Measurements from ENCODE around the gene ZBTB42. TPM values are rescaled to one million over a fixed set of nuclear protein-coding genes. Genes with fewer than 3 reads are reported as not detected.

ZBTB42 gene
- total RNA-seq, 1 experiment from 2014 or later, result 9.5 TPM

DNA sequence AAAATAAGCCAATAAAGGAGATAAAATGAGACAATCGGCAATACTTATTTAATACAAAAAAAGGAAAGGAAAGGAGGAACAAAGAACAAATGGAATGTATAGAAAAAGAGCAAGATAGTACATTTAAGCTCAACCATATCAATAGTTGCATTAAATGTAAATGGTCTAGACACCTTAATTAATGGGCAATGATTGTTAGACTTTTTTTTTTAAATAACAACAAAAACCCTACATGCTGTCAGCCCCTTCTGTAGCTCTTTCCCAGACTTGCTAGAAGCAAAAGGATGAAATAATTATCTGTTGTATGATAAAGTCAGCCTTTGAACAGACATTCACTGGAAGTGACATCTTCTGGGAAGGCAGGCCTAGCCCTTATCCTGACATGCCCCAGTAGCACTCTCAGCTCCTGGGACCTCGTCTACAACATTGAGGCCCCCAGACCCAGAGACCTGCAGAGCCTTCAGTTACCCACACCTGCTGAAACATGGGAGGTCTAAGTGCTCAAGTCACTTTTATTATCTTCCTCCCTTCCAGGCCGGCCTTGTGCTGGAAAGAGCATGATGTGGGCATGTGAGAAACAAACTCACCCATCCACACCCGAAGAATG, 34.5 kb upstream of the ZBTB42 start:
- Histone ChIP-seq H3K27me3 (ENCODE audit: control insufficient read depth, insufficient read depth, low read length) (no peaks in the 10 kb centered on the region), H3K4me3 (ENCODE audit: insufficient read depth, low read depth, low read length) (peak overlapping the region; percentile 8; the same call in 1 of the 2 replicates)
- no peak for DNase-seq

DNA sequence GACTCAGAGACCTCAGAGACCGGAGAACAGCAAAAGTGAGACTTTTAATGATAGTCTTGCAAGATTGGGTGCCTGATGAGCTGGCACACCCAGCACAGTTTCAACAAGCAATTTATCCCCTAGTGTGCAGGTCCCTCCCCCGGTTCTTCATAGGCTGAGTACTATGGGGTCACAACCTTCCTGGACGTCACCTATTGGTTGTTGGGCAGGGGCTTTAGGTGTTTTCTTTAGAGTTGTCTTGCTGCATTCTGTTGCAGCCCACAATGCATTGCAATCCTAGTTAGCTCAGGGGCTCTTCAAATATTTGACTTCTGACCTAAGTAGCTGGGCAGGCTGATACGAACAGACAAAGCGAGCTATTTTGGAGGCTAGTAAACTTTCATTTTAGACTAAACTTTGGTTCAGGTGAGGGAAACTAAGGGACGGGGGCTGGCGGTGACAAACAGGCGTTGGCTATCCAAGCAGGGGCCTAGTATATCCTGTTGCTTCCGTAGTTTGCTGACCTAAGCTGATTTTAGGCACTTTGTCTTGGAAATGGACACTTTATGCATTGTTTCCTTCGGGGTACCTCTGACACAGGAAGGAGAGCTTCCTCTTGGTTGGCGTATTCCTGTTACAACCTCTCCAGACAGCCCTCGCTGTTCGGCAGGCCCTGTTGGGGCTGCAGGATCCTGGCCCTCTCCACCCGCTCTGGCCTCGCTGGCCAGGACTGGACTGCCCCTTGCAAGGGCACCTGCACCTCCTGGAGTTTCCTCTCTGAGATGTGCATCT, 33.9 kb upstream of the ZBTB42 start:
- no peak for DNase-seq
- H3K27me3 ChIP-seq (ENCODE audit: control insufficient read depth, insufficient read depth, low read length), result no peaks in the 10 kb centered on the region
- H3K4me3 ChIP-seq (ENCODE audit: insufficient read depth, low read depth, low read length), result 0 out of 2 replicates have a peak overlapping the region, but pooled peaks have one; percentile 8
- H3K36me3 ChIP-seq (replicated peaks; ENCODE audit: control insufficient read depth, insufficient read depth, low read length), result peaks cover 9% of the 10 kb centered on the region

More for the DNA sequence above, 34.5 kb upstream of the ZBTB42 start:
- peaks cover 3% of the 10 kb centered on the region for H3K36me3 ChIP-seq (replicated peaks; ENCODE audit: control insufficient read depth, insufficient read depth, low read length)

DNA sequence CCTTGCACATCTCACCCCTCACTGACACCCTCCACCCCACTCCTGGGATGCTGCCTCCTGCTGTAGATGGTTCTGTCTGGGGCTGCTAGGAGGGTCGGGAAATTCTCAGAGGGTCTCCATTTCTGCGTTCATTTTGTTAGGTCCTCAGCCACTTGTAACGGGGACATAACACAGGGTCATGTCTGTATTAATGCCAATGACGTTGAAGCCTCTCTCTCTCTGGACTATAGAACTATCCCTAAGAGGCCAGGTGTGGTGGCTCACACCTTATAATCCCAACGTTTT, 33.3 kb upstream of the ZBTB42 start:
- Histone ChIP-seq H3K36me3 (replicated peaks; ENCODE audit: control insufficient read depth, insufficient read depth, low read length) (peaks cover 11% of the 10 kb centered on the region), H3K27me3 (ENCODE audit: control insufficient read depth, insufficient read depth, low read length) (no peaks in the 10 kb centered on the region), H3K4me3 (ENCODE audit: insufficient read depth, low read depth, low read length) (no peak overlapping the region)
- no peak for DNase-seq

DNA sequence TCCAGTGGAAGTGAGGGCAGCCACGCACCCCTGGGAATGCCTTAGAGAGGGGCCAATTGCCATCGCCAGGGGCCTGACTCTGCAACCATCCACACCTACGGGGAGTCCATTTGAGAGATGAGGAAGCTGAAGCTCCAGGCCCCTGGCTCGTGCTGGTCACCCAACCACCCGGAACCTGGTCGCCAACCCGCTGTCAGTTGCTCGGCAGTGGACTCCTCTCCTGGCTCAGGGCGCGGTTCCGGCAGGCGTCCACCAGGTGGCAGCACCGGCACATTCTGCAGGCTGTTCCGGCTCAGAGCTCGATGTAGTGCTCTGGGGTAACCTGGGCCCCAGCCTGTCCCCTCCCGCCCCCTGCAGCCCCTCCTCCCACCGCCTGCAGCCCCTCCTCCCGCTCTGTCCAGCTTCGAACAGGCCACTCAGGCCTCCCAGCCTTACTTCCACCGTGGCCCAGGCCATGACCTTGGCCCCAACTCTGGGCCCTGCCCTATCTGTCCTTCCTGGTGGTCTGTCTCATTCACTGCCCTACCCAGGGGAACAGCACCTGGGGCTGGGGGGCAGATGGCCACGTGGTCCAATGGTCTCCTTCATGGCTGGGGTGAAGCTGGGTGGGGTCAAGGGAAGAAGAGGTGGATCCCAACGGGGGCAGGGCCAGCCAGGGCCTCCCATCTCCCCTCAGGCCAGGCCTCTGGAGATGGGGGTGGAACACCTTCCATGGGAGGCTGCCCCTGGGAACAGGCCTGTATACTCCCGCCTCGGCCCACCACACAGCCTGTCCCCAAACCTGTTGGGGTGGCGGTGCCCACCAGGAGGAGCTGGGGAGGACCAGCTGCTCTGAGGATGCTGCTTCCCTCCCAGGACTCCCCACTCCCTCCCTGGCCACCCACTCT, 32.2 kb upstream of the ZBTB42 start:
- Histone ChIP-seq H3K4me3 (ENCODE audit: insufficient read depth, low read depth, low read length) (no peak overlapping the region; the same call in 1 of the 2 replicates), H3K27me3 (ENCODE audit: control insufficient read depth, insufficient read depth, low read length) (no peaks in the 10 kb centered on the region), H3K36me3 (replicated peaks; ENCODE audit: control insufficient read depth, insufficient read depth, low read length) (peaks cover 16% of the 10 kb centered on the region)
- peak; percentile 99 for DNase-seq

DNA sequence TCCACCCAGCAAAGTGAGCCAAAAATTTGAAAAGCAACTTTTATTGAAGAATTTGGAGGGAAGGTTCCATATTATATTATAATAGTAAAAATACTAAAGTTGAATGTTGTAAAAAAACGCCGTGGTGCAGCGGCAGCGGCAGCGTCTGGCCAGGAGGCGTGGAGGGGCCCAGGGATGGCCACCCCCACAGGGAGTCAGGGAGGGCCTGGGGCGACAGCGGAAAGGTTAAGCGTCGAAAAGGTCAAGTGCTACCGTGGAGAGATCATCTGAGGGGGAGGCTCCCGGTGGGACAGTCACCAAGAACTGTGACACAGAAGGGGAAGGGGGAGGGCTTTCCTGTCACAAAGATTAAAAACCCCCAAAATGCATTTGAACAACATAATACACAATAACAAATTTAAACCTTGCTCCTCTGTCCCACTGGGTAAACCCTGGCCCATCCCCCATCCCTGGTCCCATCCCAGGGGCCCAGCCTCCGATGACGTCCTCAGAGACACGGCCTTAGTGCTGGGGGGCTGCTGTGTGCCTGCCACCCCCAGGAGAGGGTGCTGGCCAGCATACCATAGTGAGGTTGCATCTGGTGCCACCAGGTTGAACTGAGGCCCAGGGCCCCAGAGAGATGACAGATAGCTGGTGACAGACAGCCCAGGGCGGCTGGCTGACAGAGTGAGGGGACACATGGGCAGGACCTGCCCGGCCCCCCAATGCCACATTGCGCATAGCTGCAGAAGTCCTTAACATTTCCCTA, 31.4 kb upstream of the ZBTB42 start:
- Histone ChIP-seq H3K27me3 (ENCODE audit: control insufficient read depth, insufficient read depth, low read length) (no peaks in the 10 kb centered on the region), H3K36me3 (replicated peaks; ENCODE audit: control insufficient read depth, insufficient read depth, low read length) (peaks cover 16% of the 10 kb centered on the region), H3K4me3 (ENCODE audit: insufficient read depth, low read depth, low read length) (no peak overlapping the region)
- peak; percentile 63 for DNase-seq

DNA sequence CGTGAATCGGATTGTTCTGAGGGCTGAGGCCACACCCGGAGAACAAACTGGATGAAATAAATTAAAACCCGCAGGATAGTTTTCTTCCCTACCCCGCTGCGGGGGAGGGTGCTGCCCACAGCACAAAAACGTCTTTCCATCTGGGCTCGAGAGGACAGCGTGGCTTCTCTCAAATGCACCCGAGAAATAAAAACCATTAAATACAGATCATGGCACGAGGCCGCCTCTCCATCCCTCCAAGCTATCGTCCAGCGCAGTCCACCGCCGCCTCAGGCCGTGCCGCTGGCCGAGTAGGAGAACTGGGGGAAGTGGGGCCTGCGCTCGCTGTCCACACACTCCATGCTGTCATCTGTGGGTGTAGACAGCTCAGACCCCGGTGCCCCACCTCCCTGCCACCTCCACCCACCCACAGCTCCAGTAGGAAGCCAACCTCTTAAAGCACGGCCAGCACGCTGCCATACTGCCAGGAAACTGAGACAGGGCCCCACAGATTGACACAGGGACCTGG, 30.8 kb upstream of the ZBTB42 start:
- no peak overlapping the region for H3K4me3 ChIP-seq (ENCODE audit: insufficient read depth, low read depth, low read length)
- no peak for DNase-seq
- peaks cover 16% of the 10 kb centered on the region for H3K36me3 ChIP-seq (replicated peaks; ENCODE audit: control insufficient read depth, insufficient read depth, low read length)
- H3K27me3 ChIP-seq (ENCODE audit: control insufficient read depth, insufficient read depth, low read length), result no peaks in the 10 kb centered on the region

DNA sequence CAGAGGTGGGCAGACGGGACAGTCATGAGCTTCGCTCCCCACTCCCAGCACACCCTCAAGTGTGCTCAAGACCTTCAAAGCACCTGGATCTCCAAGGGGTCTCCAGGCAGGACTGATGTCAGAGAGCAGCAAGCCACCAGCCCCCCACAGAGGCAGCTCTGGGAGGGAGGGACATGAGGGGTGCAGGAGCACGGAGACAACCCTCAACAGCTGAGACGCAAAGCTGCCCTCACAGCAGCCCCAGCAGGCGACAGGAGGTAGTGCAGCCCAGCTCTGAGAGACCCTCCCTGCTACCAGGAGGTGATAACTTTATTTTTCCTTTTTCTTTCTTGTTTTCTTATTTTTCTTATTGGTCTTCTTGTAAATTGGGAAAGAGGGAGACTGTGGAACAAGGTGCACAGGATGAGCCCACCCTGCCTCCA, 30.0 kb upstream of the ZBTB42 start:
- no peak overlapping the region for H3K4me3 ChIP-seq (ENCODE audit: insufficient read depth, low read depth, low read length)
- no peaks in the 10 kb centered on the region for H3K27me3 ChIP-seq (ENCODE audit: control insufficient read depth, insufficient read depth, low read length)
- peaks cover 16% of the 10 kb centered on the region for H3K36me3 ChIP-seq (replicated peaks; ENCODE audit: control insufficient read depth, insufficient read depth, low read length)
- DNase-seq, result no peak

DNA sequence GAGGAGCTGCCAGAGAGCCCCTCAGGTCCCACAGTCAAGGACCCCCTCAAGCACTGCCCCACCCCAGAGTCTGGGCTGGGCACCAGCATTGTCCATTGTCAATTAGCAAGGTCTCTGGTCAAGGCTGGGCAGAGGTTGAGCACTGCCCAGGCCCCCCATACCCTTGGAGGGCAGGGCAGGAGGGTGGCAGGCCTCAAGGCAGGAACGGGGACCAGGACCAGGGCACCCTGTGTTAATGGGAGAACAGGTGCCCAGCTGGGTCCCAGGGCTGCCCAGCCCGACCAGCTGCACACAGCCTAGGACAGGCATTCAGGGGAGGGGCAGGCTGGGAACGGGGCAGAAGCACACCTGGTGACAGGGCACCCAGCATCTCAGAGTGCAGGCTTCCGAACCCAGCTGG, 29.5 kb upstream of the ZBTB42 start:
- DNase-seq, result no peak
- Histone ChIP-seq H3K27me3 (ENCODE audit: control insufficient read depth, insufficient read depth, low read length) (no peaks in the 10 kb centered on the region), H3K4me3 (ENCODE audit: insufficient read depth, low read depth, low read length) (no peak overlapping the region), H3K36me3 (replicated peaks; ENCODE audit: control insufficient read depth, insufficient read depth, low read length) (peaks cover 16% of the 10 kb centered on the region)

DNA sequence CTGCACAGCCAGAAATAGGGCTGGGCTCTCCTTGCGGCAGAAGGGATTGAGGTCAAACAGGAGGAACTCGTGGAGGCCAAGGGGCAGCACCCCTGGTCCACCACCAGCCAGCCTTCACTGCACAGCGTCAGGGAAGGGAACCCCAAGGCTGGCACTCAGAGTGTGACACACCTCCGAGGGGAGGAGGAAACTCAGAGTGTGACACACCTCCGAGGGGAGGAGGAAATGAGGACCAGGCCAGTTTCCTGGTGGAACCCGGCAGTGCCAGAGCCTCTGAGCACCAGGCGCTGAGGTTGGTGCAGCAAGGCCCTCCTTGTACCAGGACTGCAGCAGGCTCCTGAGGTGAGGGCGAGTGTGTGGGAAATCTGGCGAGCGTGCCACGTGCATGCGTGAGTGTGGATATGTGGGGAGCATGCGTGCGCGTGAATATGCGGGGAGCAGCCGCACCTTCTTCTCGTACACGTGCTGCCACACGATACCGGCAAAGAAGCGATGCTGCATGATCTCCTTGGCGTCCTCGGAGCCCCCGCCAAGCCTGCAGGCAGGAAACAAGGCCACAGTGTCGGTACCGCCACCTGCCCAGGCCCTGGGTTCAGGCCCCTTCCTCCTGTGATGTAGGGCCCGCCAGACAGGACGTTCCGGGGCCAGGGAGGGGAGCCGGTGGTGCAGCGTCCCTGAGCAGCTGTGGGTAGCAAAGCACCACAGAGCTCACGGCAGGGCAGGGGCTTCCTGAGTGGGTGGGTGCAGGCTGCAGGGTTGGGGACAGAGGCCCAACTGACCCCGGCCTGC, 28.8 kb upstream of the ZBTB42 start:
- Histone ChIP-seq H3K36me3 (replicated peaks; ENCODE audit: control insufficient read depth, insufficient read depth, low read length) (peaks cover 16% of the 10 kb centered on the region), H3K27me3 (ENCODE audit: control insufficient read depth, insufficient read depth, low read length) (no peaks in the 10 kb centered on the region), H3K4me3 (ENCODE audit: insufficient read depth, low read depth, low read length) (no peak overlapping the region)
- DNase-seq, result no peak

DNA sequence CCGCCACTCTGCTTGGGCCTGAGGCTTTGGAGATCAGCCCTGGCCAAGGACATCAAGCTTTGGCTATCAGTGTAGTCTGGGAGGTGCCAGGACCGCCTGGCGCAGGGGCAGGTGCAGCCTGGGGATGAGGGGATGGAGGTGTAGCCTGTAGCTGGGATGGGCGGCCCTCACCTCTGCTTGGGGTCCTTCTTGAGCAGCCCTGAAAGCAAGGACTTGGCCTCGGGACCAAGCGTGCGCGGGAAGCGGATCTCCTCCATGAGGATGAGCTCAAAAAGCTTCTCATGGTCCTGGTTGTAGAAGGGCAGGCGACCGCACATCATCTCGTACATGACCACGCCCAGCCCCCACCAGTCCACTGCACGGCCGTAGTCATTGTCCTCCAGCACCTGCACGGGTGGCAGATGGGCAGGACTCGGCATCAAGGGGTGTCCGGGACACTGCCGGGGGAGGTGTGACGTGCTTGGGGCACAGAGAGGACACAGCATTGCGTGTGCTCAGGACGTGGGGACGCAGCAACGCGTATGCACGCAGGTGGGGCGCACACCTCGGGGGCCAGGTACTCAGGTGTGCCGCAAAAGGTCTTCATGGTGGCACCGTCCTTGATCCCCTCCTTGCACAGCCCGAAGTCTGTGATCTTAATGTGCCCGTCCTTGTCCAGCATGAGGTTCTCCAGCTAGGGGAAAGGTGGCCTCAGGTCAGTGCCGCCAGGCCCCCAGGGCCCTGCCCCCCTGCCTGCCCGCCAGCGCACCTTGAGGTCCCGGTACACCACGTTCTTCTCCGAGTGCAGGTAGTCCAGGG, 28.0 kb upstream of the ZBTB42 start:
- Histone ChIP-seq H3K27me3 (ENCODE audit: control insufficient read depth, insufficient read depth, low read length) (no peaks in the 10 kb centered on the region), H3K4me3 (ENCODE audit: insufficient read depth, low read depth, low read length) (no peak overlapping the region), H3K36me3 (replicated peaks; ENCODE audit: control insufficient read depth, insufficient read depth, low read length) (peaks cover 16% of the 10 kb centered on the region)
- DNase-seq, result no peak

DNA sequence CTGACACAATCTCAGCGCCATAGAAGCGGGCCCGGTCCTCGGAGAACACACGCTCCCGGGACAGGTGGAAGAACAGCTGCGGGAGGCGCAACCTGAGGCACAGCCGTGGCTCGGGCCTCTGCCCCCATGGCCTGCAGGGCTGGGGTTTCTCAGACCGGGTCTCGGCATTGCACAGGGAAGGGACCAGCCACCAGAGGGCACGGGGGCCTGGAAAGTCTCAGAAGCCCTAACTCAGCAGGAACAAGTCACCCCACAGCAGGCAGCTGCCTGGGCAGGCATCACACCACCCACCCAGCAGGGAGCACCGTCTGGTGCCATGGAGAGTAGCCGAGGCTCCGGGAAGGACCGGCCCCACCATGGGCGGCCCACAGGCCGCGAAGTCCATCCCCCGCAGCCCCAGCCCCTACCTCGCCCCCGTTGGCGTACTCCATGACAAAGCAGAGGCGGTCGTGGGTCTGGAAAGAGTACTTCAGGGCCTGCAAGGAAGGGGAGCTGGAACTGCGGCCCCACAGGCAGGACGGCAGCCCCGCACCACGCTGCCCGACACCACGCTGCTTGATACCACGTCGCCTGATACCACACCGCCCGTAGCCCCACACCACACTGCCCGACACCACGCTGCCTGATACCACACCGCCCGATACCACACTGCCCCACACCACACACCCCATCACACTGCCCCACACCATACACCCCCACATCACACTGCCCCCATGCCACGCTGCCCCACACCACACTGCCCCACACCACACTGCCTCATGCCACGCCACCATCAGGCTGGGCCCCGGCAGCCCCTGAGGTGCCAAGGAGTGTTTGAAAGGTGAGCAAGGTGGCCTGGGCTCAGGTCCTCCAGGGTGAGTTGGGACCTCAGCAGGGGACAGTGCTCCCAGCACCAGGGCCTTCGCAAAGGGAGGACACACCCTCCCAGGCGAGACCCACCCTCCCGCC, 27.1 kb upstream of the ZBTB42 start:
- H3K27me3 ChIP-seq (ENCODE audit: control insufficient read depth, insufficient read depth, low read length), result no peaks in the 10 kb centered on the region
- no peak overlapping the region for H3K4me3 ChIP-seq (ENCODE audit: insufficient read depth, low read depth, low read length)
- DNase-seq, result peak; percentile 77
- peaks cover 16% of the 10 kb centered on the region for H3K36me3 ChIP-seq (replicated peaks; ENCODE audit: control insufficient read depth, insufficient read depth, low read length)

DNA sequence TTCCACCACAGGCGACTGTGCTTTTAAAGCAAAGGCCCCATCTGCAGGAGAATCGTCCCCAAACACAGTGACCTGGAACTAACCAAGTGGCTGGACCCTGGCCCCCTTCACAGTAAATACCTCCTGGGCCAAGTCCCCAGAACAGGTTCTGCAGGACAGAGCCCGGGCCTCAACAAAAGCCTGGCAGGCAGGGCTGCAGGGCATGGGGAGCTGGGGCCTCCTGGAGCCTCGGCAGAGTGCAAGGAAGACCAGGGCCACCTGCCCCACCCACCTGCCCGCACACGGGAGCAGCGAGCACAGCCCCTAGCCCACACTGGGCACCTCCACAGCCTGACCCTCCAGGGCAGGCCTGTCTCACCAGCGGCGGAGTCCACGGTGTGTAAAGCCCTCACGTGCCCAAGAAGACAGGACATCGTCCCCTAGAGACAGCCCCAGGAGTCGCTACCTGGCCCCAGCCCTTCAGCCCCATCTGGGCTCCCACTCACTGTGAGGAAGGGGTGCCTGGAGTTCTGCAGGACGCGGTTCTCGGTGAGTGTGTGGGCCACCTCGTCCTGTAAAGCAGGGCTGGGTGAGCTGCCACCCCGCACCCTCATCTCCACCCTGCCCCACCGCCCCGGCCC, 26.3 kb upstream of the ZBTB42 start:
- no peak for DNase-seq
- Histone ChIP-seq H3K36me3 (replicated peaks; ENCODE audit: control insufficient read depth, insufficient read depth, low read length) (peaks cover 16% of the 10 kb centered on the region), H3K27me3 (ENCODE audit: control insufficient read depth, insufficient read depth, low read length) (no peaks in the 10 kb centered on the region), H3K4me3 (ENCODE audit: insufficient read depth, low read depth, low read length) (no peak overlapping the region)
